Measurements from ENCODE around the gene FRMD6.

FRMD6 gene

GRCh38 chr14:51716610-51717009 lies 64.9 kb downstream of the FRMD6 start:
- in situ Hi-C loops (cut with HindIII; ENCODE audit: low sequenced_read_pairs) = no loop called here
- DNase-seq (ENCODE audit: low read depth, low spot score) = no peak
- no peak for TF ChIP-seq CTCF (IDR thresholded peaks at IDR 0.05; ENCODE audit: low read depth, low read length)
- no peak overlapping the region for H3K4me3 ChIP-seq (ENCODE audit: low read depth, low read length)

GRCh38 chr14:51717766-51718165 lies 66.1 kb downstream of the FRMD6 start:
- DNase-seq (ENCODE audit: low read depth, low spot score) = no peak
- in situ Hi-C loops (cut with HindIII; ENCODE audit: low sequenced_read_pairs) = no loop called here
- H3K4me3 ChIP-seq (ENCODE audit: low read depth, low read length) = no peak overlapping the region

GRCh38 chr14:51719955-51720354 lies 68.2 kb downstream of the FRMD6 start:
- H3K4me3 ChIP-seq (ENCODE audit: low read depth, low read length) = no peak overlapping the region
- in situ Hi-C loops (cut with HindIII; ENCODE audit: low sequenced_read_pairs) = no loop called here
- no peak for TF ChIP-seq CTCF (IDR thresholded peaks at IDR 0.05; ENCODE audit: low read depth, low read length)
- no peak for DNase-seq (ENCODE audit: low read depth, low spot score)

More at GRCh38 chr14:51717766-51718165, 66.1 kb downstream of the FRMD6 start:
- no peak for TF ChIP-seq CTCF (IDR thresholded peaks at IDR 0.05; ENCODE audit: low read depth, low read length)

- no peak for DNase-seq (ENCODE audit: low read depth, low spot score)
- in situ Hi-C loops (cut with HindIII; ENCODE audit: low sequenced_read_pairs) = no loop called here
- no peak overlapping the region for H3K4me3 ChIP-seq (ENCODE audit: low read depth, low read length)
- no peak for TF ChIP-seq CTCF (IDR thresholded peaks at IDR 0.05; ENCODE audit: low read depth, low read length)
Measured at GRCh38 chr14:51723990-51724389, 72.3 kb downstream of the FRMD6 start.

- in situ Hi-C loops (cut with HindIII; ENCODE audit: low sequenced_read_pairs) = no loop called here
- DNase-seq (ENCODE audit: low read depth, low spot score) = no peak
- TF ChIP-seq CTCF (IDR thresholded peaks at IDR 0.05; ENCODE audit: low read depth, low read length) = no peak
- H3K4me3 ChIP-seq (ENCODE audit: low read depth, low read length) = no peak overlapping the region
Measured at GRCh38 chr14:51724650-51725049, 72.9 kb downstream of the FRMD6 start.

- H3K4me3 ChIP-seq (ENCODE audit: low read depth, low read length) = no peak overlapping the region
- no peak for DNase-seq (ENCODE audit: low read depth, low spot score)
- in situ Hi-C loops (cut with HindIII; ENCODE audit: low sequenced_read_pairs) = no loop called here
- TF ChIP-seq CTCF (IDR thresholded peaks at IDR 0.05; ENCODE audit: low read depth, low read length) = no peak
Measured at GRCh38 chr14:51725061-51725460, 73.4 kb downstream of the FRMD6 start.
